GM23248 (cell line): Measurements from ENCODE around the gene CRYBG1. TPM values are rescaled to one million over a fixed set of nuclear protein-coding genes. Genes with fewer than 3 reads are reported as not detected.

Experiments
- DNase-seq: peaks from one replicate; pipeline ENCODE4 v3.0.0-alpha.2; 2015
- H2AFZ ChIP-seq: fragments of 200-600 bp; sonication (generic); 2 replicates; pipeline ENCODE4 v1.6.1; 2016; ENCODE audit warnings: antibody characterized with exemption
- H3F3A ChIP-seq: fragments of 200-600 bp; sonication (generic); 2 replicates; pipeline ENCODE4 v1.6.1; 2016; ENCODE audit warnings: mild to moderate bottlenecking, antibody characterized with exemption, mixed run types; ENCODE audit not compliant: insufficient read depth
- H3K27ac ChIP-seq: fragments of 200-600 bp; sonication (generic); 2 replicates; pipeline ENCODE4 v1.5.1; 2016; ENCODE audit warnings: mild to moderate bottlenecking
- H3K27me3 ChIP-seq: fragments of 200-600 bp; sonication (generic); replicated peaks from 2 replicates; pipeline ENCODE4 v1.6.1; 2016; ENCODE audit warnings: mild to moderate bottlenecking; ENCODE audit not compliant: insufficient read depth
- H3K36me3 ChIP-seq: fragments of 200-600 bp; sonication (generic); 2 replicates; pipeline ENCODE4 v1.6.1; 2016; ENCODE audit warnings: low read depth, mild to moderate bottlenecking
- H3K4me1 ChIP-seq: fragments of 200-600 bp; sonication (generic); 2 replicates; pipeline ENCODE4 v1.6.1; 2016; ENCODE audit warnings: mild to moderate bottlenecking; ENCODE audit not compliant: insufficient read depth
- H3K4me2 ChIP-seq: fragments of 200-600 bp; sonication (generic); one replicate; pipeline ENCODE4 v1.6.1; 2016; ENCODE audit warnings: mild to moderate bottlenecking; ENCODE audit not compliant: unreplicated experiment
- H3K4me3 ChIP-seq: fragments of 200-600 bp; sonication (generic); 2 replicates; pipeline ENCODE4 v1.5.1; 2016; ENCODE audit warnings: mild to moderate bottlenecking
- H3K79me2 ChIP-seq: fragments of 200-600 bp; sonication (generic); 2 replicates; pipeline ENCODE4 v1.6.1; 2016; ENCODE audit warnings: mild to moderate bottlenecking; ENCODE audit not compliant: insufficient read depth
- H3K9ac ChIP-seq: fragments of 200-600 bp; sonication (generic); 2 replicates; pipeline ENCODE4 v1.6.1; 2016; ENCODE audit warnings: mild to moderate bottlenecking
- H3K9me2 ChIP-seq: fragments of 200-600 bp; sonication (generic); 2 replicates; pipeline ENCODE4 v1.6.1; 2016; ENCODE audit warnings: mixed run types, mild to moderate bottlenecking, moderate library complexity; ENCODE audit not compliant: insufficient read depth
- H3K9me3 ChIP-seq: fragments of 200-600 bp; sonication (generic); one replicate; pipeline ENCODE4 v1.6.1; 2017; ENCODE audit warnings: low read depth
- H4K20me1 ChIP-seq: fragments of 200-600 bp; sonication (generic); 2 replicates; pipeline ENCODE4 v1.6.0; 2016; ENCODE audit not compliant: insufficient read depth
- EZH2 ChIP-seq: fragments of 200-600 bp; sonication (generic); IDR thresholded peaks from 2 replicates; pipeline ENCODE4 v1.6.1; 2018; ENCODE audit warnings: antibody characterized with exemption, mild to moderate bottlenecking; ENCODE audit not compliant: insufficient read depth, poor library complexity, severe bottlenecking
- EZH2phosphoT487 ChIP-seq: fragments of 200-600 bp; sonication (generic); IDR thresholded peaks from 2 replicates; pipeline ENCODE4 v1.6.1; 2018; ENCODE audit warnings: antibody characterized with exemption, moderate library complexity, mild to moderate bottlenecking, low read depth; ENCODE audit not compliant: insufficient read depth
- WGBS, 2 experiments: methylation state at CpG; one replicate each; pipeline ENCODE4 v1.1.6; 2015 to 2017; ENCODE audit warnings: low lambda C conversion rate in 2 of 2, low coverage in 1 of 2; ENCODE audit errors: missing lambda C conversion rate in 2 of 2; 5-methylcytosine and 5-hydroxymethylcytosine counted together
- in situ Hi-C: fragments of 300-500 bp; cut with MboI; formaldehyde crosslinking; loops from 2 replicates; pipeline ENCODE4 v1.15.0; 2020
- polyA plus RNA-seq: library from polyadenylated mRNA; unstranded; fragments of >200 nt; fragmentation: Nextera tagmentation; extraction: Ambion mirVana; gene quantifications from 2 replicates; pipeline ENCODE4 v1.2.1, GENCODE V29; 2016
- small RNA-seq: library from RNA; depleted of rRNA; stranded (forward); fragments of <200 nt; gene quantifications from one replicate; pipeline ENCODE3, GENCODE V24; 2014; ENCODE audit warnings: low read depth, low replicate concordance
- total RNA-seq: library from RNA; depleted of rRNA; stranded (reverse); fragments of >200 nt; shearing (Covaris generic); gene quantifications from 2 replicates; pipeline ENCODE4 v1.2.3, GENCODE V29; 2014; rRNA removed

Gene CRYBG1
- total and polyA plus RNA-seq, 2 experiments from 2014 or later = 1.9 to 8.4 TPM

- in situ Hi-C loops = no loop called here
- no peak for TF ChIP-seq EZH2
- no peak for TF ChIP-seq EZH2phosphoT487
These were observed 258.7 kb downstream of the CRYBG1 start for GRCh38 chr6:106619223-106619622.

GRCh38 chr6:106620931-106621672, 260.6 kb downstream of the CRYBG1 start:
- peak; percentile 36 for DNase-seq
- no peaks in the 10 kb centered on the region for H3K79me2 ChIP-seq
- WGBS, 2 experiments = 76 to 79% methylated on average over 3 of the region's 3 CpGs
- H3F3A ChIP-seq = no peaks in the 10 kb centered on the region
- H4K20me1 ChIP-seq = no peaks in the 10 kb centered on the region
- H3K4me3 ChIP-seq = no peak overlapping the region
- H3K27ac ChIP-seq = no peak overlapping the region
- TF ChIP-seq EZH2phosphoT487 (no peak), EZH2 (no peak)
- H3K9ac ChIP-seq = no peak overlapping the region
- no peaks in the 10 kb centered on the region for H3K27me3 ChIP-seq
- H3K36me3 ChIP-seq = no peaks in the 10 kb centered on the region
- no peak overlapping the region for H3K4me2 ChIP-seq
- H3K4me1 ChIP-seq = no peaks in the 10 kb centered on the region
- no peaks in the 10 kb centered on the region for H3K9me2 ChIP-seq
- no peak overlapping the region for H2AFZ ChIP-seq
- in situ Hi-C loops = no loop called here
- no peaks in the 10 kb centered on the region for H3K9me3 ChIP-seq

More at GRCh38 chr6:106619223-106619622, 258.7 kb downstream of the CRYBG1 start:
- no peaks in the 10 kb centered on the region for H3K27me3 ChIP-seq
- no peak overlapping the region for H2AFZ ChIP-seq
- no peaks in the 10 kb centered on the region for H3K9me2 ChIP-seq
- H3F3A ChIP-seq = no peaks in the 10 kb centered on the region
- no peak overlapping the region for H3K9ac ChIP-seq
- H3K36me3 ChIP-seq = no peaks in the 10 kb centered on the region
- no peaks in the 10 kb centered on the region for H3K79me2 ChIP-seq
- H3K4me1 ChIP-seq = no peaks in the 10 kb centered on the region
- H3K27ac ChIP-seq = no peak overlapping the region
- no peaks in the 10 kb centered on the region for H4K20me1 ChIP-seq
- no peak overlapping the region for H3K4me3 ChIP-seq
- H3K9me3 ChIP-seq = no peaks in the 10 kb centered on the region
- 93 to 100% methylated on average over 1 of the region's 1 CpG for WGBS, 2 experiments
- no peak for DNase-seq
- H3K4me2 ChIP-seq = no peak overlapping the region

Small RNA genes within 50 kb of the gene (small RNA-seq; reads per million reads assigned to genes)
- gene RF00019 (not detected), gene RNA5SP211 (not detected), gene RNU6-527P (not detected)

Other genes starting within 250 kb of the CRYBG1 start
- gene ATG5, start 35.0 kb upstream of the CRYBG1 start, total RNA-seq = 39.4 and 46.2 TPM in 2 replicates
- 44.2 and 45.2 TPM in 2 replicates for gene ATG5, start 35.0 kb upstream of the CRYBG1 start, polyA plus RNA-seq